ENCODE measurements around the gene ZMYND8.
"Not testable (repeated sequence)": the region's sequence is repeated elsewhere in the genome, so short reads cannot be mapped to it uniquely, and the experiment has no call there.

The ZMYND8 gene

DNA sequence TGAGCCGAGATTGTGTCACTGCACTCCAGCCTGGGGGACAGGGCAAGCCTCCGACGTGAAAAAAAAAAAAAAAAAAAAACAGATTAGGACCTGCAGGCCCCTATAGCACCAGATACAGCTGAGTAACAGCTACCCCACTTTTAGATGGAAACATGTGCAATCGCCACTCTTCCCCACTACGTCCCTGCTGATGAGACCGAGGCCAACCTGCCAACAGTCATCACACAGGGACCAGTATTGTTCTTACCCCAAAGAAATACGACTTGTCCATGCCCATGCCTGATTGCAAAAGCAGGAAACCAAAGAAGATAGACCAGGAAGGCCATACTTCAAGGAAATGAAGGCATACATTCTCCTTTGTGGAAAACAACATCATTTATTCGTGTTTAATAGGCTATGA lies 45.8 kb downstream of the ZMYND8 start:
- Histone ChIP-seq H3K9me3 (ENCODE audit: control insufficient read depth in 1 of 2, low read length in 2 of 2) (no peaks in the 10 kb centered on the region), H3K27me3 (ENCODE audit: low read depth, low read length) (no peaks in the 10 kb centered on the region), H3K36me3 (ENCODE audit: control insufficient read depth in 1 of 2, insufficient read depth in 2 of 2, low read length in 2 of 2) (peaks cover 0 to 8% of the 10 kb centered on the region in 2 donors), H3K4me3 (ENCODE audit: low read depth in 1 of 2, low read length in 2 of 2) (no peak overlapping the region), H3K4me1 (ENCODE audit: control insufficient read depth in 1 of 2, insufficient read depth in 2 of 2, low read length in 2 of 2) (peaks cover 3 to 7% of the 10 kb centered on the region in 2 donors), H3K27ac (ENCODE audit: low read length) (no peak overlapping the region)

GRCh38 chr20:47309806-47310426 lies 46.6 kb downstream of the ZMYND8 start:
- H3K4me3 ChIP-seq (ENCODE audit: low read depth in 1 of 2, low read length in 2 of 2), result no peak overlapping the region

GRCh38 chr20:47309394-47309793 lies 47.1 kb downstream of the ZMYND8 start:
- Histone ChIP-seq H3K27me3 (ENCODE audit: low read depth, low read length) (no peaks in the 10 kb centered on the region), H3K4me1 (ENCODE audit: control insufficient read depth in 1 of 2, insufficient read depth in 2 of 2, low read length in 2 of 2) (peaks cover 3 to 9% of the 10 kb centered on the region in 2 donors), H3K9me3 (ENCODE audit: control insufficient read depth in 1 of 2, low read length in 2 of 2) (no peaks in the 10 kb centered on the region), H3K27ac (ENCODE audit: low read length) (peak overlapping the region; percentile 74), H3K4me3 (ENCODE audit: low read depth in 1 of 2, low read length in 2 of 2) (no peak overlapping the region), H3K36me3 (ENCODE audit: control insufficient read depth in 1 of 2, insufficient read depth in 2 of 2, low read length in 2 of 2) (peaks cover 0 to 10% of the 10 kb centered on the region in 2 donors)

More at GRCh38 chr20:47309806-47310426, 46.6 kb downstream of the ZMYND8 start:
- Histone ChIP-seq H3K9me3 (ENCODE audit: control insufficient read depth in 1 of 2, low read length in 2 of 2) (no peaks in the 10 kb centered on the region), H3K4me1 (ENCODE audit: control insufficient read depth in 1 of 2, insufficient read depth in 2 of 2, low read length in 2 of 2) (peaks cover 0 to 4% of the 10 kb centered on the region in 2 donors), H3K27ac (ENCODE audit: low read length) (peak overlapping the region; percentile 67), H3K36me3 (ENCODE audit: control insufficient read depth in 1 of 2, insufficient read depth in 2 of 2, low read length in 2 of 2) (peaks cover 0 to 10% of the 10 kb centered on the region in 2 donors), H3K27me3 (ENCODE audit: low read depth, low read length) (no peaks in the 10 kb centered on the region)

- peaks cover 11 to 18% of the 10 kb centered on the region in 2 donors for H3K4me1 ChIP-seq (ENCODE audit: control insufficient read depth in 1 of 2, insufficient read depth in 2 of 2, low read length in 2 of 2)
- H3K27me3 ChIP-seq (ENCODE audit: low read depth, low read length); H3K9me3 ChIP-seq (ENCODE audit: control insufficient read depth in 1 of 2, low read length in 2 of 2); H3K4me3 ChIP-seq (ENCODE audit: low read depth in 1 of 2, low read length in 2 of 2); H3K36me3 ChIP-seq (ENCODE audit: control insufficient read depth in 1 of 2, insufficient read depth in 2 of 2, low read length in 2 of 2); H3K27ac ChIP-seq (ENCODE audit: low read length): not testable (repeated sequence)
These were observed 48.9 kb downstream of the ZMYND8 start for GRCh38 chr20:47307569-47307968.

DNA sequence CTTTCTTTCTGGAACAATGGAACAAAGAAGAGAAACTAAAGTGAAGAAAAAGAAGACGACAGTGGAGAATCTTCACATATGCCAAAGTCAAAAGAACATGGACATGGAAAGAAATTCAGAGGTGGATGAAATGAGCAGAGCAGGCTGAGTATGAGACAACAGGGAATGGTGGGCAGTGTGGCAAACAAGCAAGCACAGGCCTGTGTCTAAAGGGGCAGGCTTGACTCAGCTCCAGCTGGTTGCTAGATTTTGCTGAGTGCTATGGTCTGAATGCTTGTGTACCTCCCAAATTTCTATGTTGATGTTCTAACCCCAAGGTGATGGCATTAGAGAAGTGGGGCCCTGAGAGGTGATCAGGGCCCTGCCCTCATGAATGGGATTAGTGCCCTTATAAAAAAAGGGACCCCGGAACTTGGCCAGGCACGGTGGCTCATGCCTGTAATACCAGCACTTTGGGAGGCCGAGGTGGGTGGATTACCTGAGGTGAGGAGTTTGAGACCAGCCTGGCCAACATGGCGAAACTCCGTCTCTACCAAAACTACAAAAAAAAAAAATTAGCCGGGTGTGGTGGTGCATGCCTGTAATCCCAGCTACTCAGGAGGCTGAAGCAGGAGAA lies 49.6 kb downstream of the ZMYND8 start:
- Histone ChIP-seq H3K36me3 (ENCODE audit: control insufficient read depth in 1 of 2, insufficient read depth in 2 of 2, low read length in 2 of 2) (peaks cover 0 to 10% of the 10 kb centered on the region in 2 donors), H3K27me3 (ENCODE audit: low read depth, low read length) (no peaks in the 10 kb centered on the region), H3K27ac (ENCODE audit: low read length) (no peak overlapping the region), H3K4me1 (ENCODE audit: control insufficient read depth in 1 of 2, insufficient read depth in 2 of 2, low read length in 2 of 2) (peaks cover 11 to 18% of the 10 kb centered on the region in 2 donors), H3K9me3 (ENCODE audit: control insufficient read depth in 1 of 2, low read length in 2 of 2) (no peaks in the 10 kb centered on the region), H3K4me3 (ENCODE audit: low read depth in 1 of 2, low read length in 2 of 2) (no peak overlapping the region)

DNA sequence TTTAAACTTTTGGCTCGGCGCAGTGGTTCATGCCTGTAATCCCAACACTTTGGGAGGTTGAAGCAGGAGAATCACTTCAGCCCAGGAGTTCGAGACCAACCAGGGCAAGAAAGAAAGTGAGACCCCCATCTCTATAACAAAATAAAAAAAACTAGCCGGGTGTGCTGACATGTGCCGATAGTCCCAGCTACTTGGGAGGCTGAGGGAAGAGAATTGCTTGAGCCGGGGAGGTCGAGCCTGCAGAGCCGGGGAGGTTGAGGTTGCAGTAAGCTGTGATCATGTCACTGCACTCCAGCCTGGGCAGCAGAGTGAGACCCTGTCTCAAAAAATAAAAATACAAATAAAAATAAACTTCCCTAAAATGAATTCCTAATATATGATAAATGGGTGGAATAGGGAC lies 50.4 kb downstream of the ZMYND8 start:
- H3K27ac ChIP-seq (ENCODE audit: low read length), result no peak overlapping the region
- no peaks in the 10 kb centered on the region for H3K9me3 ChIP-seq (ENCODE audit: control insufficient read depth in 1 of 2, low read length in 2 of 2)
- no peaks in the 10 kb centered on the region for H3K27me3 ChIP-seq (ENCODE audit: low read depth, low read length)
- H3K36me3 ChIP-seq (ENCODE audit: control insufficient read depth in 1 of 2, insufficient read depth in 2 of 2, low read length in 2 of 2), result peaks cover 0 to 10% of the 10 kb centered on the region in 2 donors
- H3K4me1 ChIP-seq (ENCODE audit: control insufficient read depth in 1 of 2, insufficient read depth in 2 of 2, low read length in 2 of 2), result peaks cover 11 to 18% of the 10 kb centered on the region in 2 donors
- no peak overlapping the region for H3K4me3 ChIP-seq (ENCODE audit: low read depth in 1 of 2, low read length in 2 of 2)

GRCh38 chr20:47305667-47306066 lies 50.8 kb downstream of the ZMYND8 start:
- peaks cover 0 to 10% of the 10 kb centered on the region in 2 donors for H3K36me3 ChIP-seq (ENCODE audit: control insufficient read depth in 1 of 2, insufficient read depth in 2 of 2, low read length in 2 of 2)
- H3K27me3 ChIP-seq (ENCODE audit: low read depth, low read length), result no peaks in the 10 kb centered on the region
- no peaks in the 10 kb centered on the region for H3K9me3 ChIP-seq (ENCODE audit: control insufficient read depth in 1 of 2, low read length in 2 of 2)
- H3K4me3 ChIP-seq (ENCODE audit: low read depth in 1 of 2, low read length in 2 of 2), result no peak overlapping the region
- H3K4me1 ChIP-seq (ENCODE audit: control insufficient read depth in 1 of 2, insufficient read depth in 2 of 2, low read length in 2 of 2), result peaks cover 11 to 18% of the 10 kb centered on the region in 2 donors
- no peak overlapping the region for H3K27ac ChIP-seq (ENCODE audit: low read length)

DNA sequence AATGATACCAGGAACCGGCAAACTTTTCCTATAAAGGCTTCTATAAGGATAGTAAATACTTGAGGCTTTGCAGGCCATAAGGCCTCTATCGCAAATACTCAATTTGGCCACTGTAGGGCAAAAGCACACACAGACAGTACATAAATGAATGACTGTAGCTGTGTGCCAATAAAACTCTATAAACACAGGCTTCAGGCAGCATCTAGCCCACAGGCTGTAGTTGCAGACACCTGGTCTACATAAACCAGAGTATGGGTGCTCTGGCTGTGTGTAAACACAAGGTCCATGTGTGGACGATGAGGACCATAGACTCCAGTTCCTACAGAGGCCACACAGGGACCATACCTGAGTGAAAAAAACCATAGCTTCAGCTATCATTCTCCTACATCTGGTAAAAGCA lies 52.2 kb downstream of the ZMYND8 start:
- H3K9me3 ChIP-seq (ENCODE audit: control insufficient read depth in 1 of 2, low read length in 2 of 2), result no peaks in the 10 kb centered on the region
- peak overlapping the region; percentile 71 for H3K27ac ChIP-seq (ENCODE audit: low read length)
- H3K27me3 ChIP-seq (ENCODE audit: low read depth, low read length), result no peaks in the 10 kb centered on the region
- H3K4me1 ChIP-seq (ENCODE audit: control insufficient read depth in 1 of 2, insufficient read depth in 2 of 2, low read length in 2 of 2), result peaks cover 11 to 18% of the 10 kb centered on the region in 2 donors
- no peak overlapping the region for H3K4me3 ChIP-seq (ENCODE audit: low read depth in 1 of 2, low read length in 2 of 2)
- peaks cover 0 to 10% of the 10 kb centered on the region in 2 donors for H3K36me3 ChIP-seq (ENCODE audit: control insufficient read depth in 1 of 2, insufficient read depth in 2 of 2, low read length in 2 of 2)

DNA sequence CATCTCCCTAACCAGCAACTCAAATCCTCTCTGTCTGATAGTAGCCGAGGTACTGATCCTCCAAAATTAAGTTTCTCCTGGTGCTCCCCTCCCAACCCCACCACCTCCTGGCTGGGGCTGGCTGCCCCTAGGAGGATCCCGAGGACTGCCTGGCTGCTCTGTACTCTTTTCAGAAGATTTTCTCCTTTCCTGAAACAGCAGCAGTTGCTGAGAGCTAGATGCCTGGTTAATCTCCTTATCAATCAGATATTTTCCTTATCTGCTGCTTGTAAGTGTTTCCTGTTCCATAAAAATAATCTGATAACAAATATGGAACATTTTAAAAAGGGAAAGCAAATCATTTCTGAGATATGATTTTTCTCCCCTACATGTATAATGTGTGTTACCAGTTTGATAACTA lies 52.8 kb downstream of the ZMYND8 start:
- H3K4me1 ChIP-seq (ENCODE audit: control insufficient read depth in 1 of 2, insufficient read depth in 2 of 2, low read length in 2 of 2), result peaks cover 11 to 18% of the 10 kb centered on the region in 2 donors
- H3K27ac ChIP-seq (ENCODE audit: low read length), result peak overlapping the region; percentile 71
- H3K36me3 ChIP-seq (ENCODE audit: control insufficient read depth in 1 of 2, insufficient read depth in 2 of 2, low read length in 2 of 2), result peaks cover 2 to 8% of the 10 kb centered on the region in 2 donors
- no peaks in the 10 kb centered on the region for H3K27me3 ChIP-seq (ENCODE audit: low read depth, low read length)
- H3K4me3 ChIP-seq (ENCODE audit: low read depth in 1 of 2, low read length in 2 of 2), result no peak overlapping the region
- H3K9me3 ChIP-seq (ENCODE audit: control insufficient read depth in 1 of 2, low read length in 2 of 2), result no peaks in the 10 kb centered on the region

GRCh38 chr20:47300071-47300470 lies 56.4 kb downstream of the ZMYND8 start:
- H3K27me3 ChIP-seq (ENCODE audit: low read depth, low read length), result no peaks in the 10 kb centered on the region
- H3K4me3 ChIP-seq (ENCODE audit: low read depth in 1 of 2, low read length in 2 of 2), result no peak overlapping the region
- peaks cover 11 to 15% of the 10 kb centered on the region in 2 donors for H3K4me1 ChIP-seq (ENCODE audit: control insufficient read depth in 1 of 2, insufficient read depth in 2 of 2, low read length in 2 of 2)
- H3K27ac ChIP-seq (ENCODE audit: low read length), result no peak overlapping the region
- H3K9me3 ChIP-seq (ENCODE audit: control insufficient read depth in 1 of 2, low read length in 2 of 2), result no peaks in the 10 kb centered on the region
- peaks cover 20 to 21% of the 10 kb centered on the region in 2 donors for H3K36me3 ChIP-seq (ENCODE audit: control insufficient read depth in 1 of 2, insufficient read depth in 2 of 2, low read length in 2 of 2)

- Histone ChIP-seq H3K4me1 (ENCODE audit: control insufficient read depth in 1 of 2, insufficient read depth in 2 of 2, low read length in 2 of 2) (peaks cover 0 to 1% of the 10 kb centered on the region in 2 donors), H3K36me3 (ENCODE audit: control insufficient read depth in 1 of 2, insufficient read depth in 2 of 2, low read length in 2 of 2) (peaks cover 21 to 28% of the 10 kb centered on the region in 2 donors), H3K4me3 (ENCODE audit: low read depth in 1 of 2, low read length in 2 of 2) (no peak overlapping the region), H3K9me3 (ENCODE audit: control insufficient read depth in 1 of 2, low read length in 2 of 2) (no peaks in the 10 kb centered on the region), H3K27me3 (ENCODE audit: low read depth, low read length) (no peaks in the 10 kb centered on the region), H3K27ac (ENCODE audit: low read length) (no peak overlapping the region)
These were observed 57.9 kb downstream of the ZMYND8 start for GRCh38 chr20:47298624-47299023.

Measured in muscle layer of duodenum (tissue), 2 donors.